H1 (cell line): Measurements from ENCODE around the gene LCN10.

Experiments
- BCL11A ChIP-seq, 2 experiments: IDR thresholded peaks; one replicate each; pipeline ENCODE4 v1.6.1; 2011; ENCODE audit warnings: low read depth in 2 of 2, low read length in 2 of 2, mild to moderate bottlenecking in 2 of 2
- CTCF ChIP-seq, 3 experiments: IDR thresholded peaks; 1 replicate in 2 of 3; 2 replicates in 1 of 3; pipeline versions ENCODE4 v1.5.1 to v1.6.1; 2011; ENCODE audit warnings: low read length in 3 of 3, mild to moderate bottlenecking in 3 of 3, inconsistent platforms in 2 of 3, low read depth in 1 of 3, moderate library complexity in 1 of 3; ENCODE audit not compliant: insufficient read depth in 1 of 3; ENCODE audit errors: control extremely low read depth in 1 of 3
- EGR1 ChIP-seq: IDR thresholded peaks from 2 replicates; pipeline ENCODE4 v1.6.1; 2011; ENCODE audit warnings: low read depth, low read length, borderline replicate concordance
- EP300 ChIP-seq, 2 experiments: IDR thresholded peaks; 1 replicate in 1 of 2; 2 replicates in 1 of 2; pipeline ENCODE4 v1.6.1; 2011 to 2012; ENCODE audit warnings: low read depth in 2 of 2, low read length in 2 of 2, mild to moderate bottlenecking in 2 of 2, borderline replicate concordance in 1 of 2, inconsistent platforms in 1 of 2, moderate library complexity in 1 of 2
- EZH2 ChIP-seq: fragments of 200-600 bp; sonication (generic); IDR thresholded peaks from 2 replicates; pipeline ENCODE4 v1.7.1; 2012; ENCODE audit warnings: low read depth, mild to moderate bottlenecking, moderate library complexity, low read length, inconsistent platforms; ENCODE audit not compliant: severe bottlenecking
- GABPA ChIP-seq: IDR thresholded peaks from 2 replicates; pipeline ENCODE4 v1.6.1; 2011; ENCODE audit warnings: mild to moderate bottlenecking, low read length, moderate library complexity, borderline replicate concordance; ENCODE audit not compliant: insufficient read depth
- POLR2AphosphoS5 ChIP-seq: IDR thresholded peaks from 2 replicates; pipeline ENCODE4 v1.6.1; 2011; ENCODE audit warnings: low read depth, low read length
- RNF2 ChIP-seq: fragments of 200-900, 300-1000 bp; sonication (generic); IDR thresholded peaks from 2 replicates; pipeline ENCODE4 v1.7.1; 2016; ENCODE audit warnings: borderline replicate concordance, low read depth, mild to moderate bottlenecking, antibody characterized with exemption, low read length; ENCODE audit not compliant: poor library complexity, severe bottlenecking; ENCODE audit errors: missing control alignments
- SRF ChIP-seq: IDR thresholded peaks from 2 replicates; pipeline ENCODE4 v1.6.1; 2011; ENCODE audit warnings: mild to moderate bottlenecking, low read depth, low read length, moderate library complexity
- TEAD4 ChIP-seq: IDR thresholded peaks from 2 replicates; pipeline ENCODE4 v1.6.1; 2012; ENCODE audit warnings: low read depth, low read length, inconsistent platforms, mixed read lengths

GRCh38 chr9:136746621-136747020 is 3.9 kb upstream of the LCN10 start:
- TF ChIP-seq GABPA (no peak), EP300 (IDR thresholded peaks at IDR 0.05; ENCODE audit: borderline replicate concordance in 1 of 2, low read depth in 2 of 2, low read length in 2 of 2) (no peak), RNF2 (no peak), CTCF (IDR thresholded peaks at IDR 0.05; ENCODE audit: control extremely low read depth in 1 of 3, insufficient read depth in 1 of 3, low read depth in 1 of 3, low read length in 3 of 3) (no peak), EGR1 (no peak), POLR2AphosphoS5 (no peak), SRF (no peak), TEAD4 (no peak), BCL11A (IDR thresholded peaks at IDR 0.05; ENCODE audit: low read depth in 2 of 2, low read length in 2 of 2) (no peak), EZH2 (no peak)
